Stromal cell of bone marrow (primary cell): ENCODE data around the gene ANKRD40CL.
"Not testable (repeated sequence)": the region's sequence is repeated elsewhere in the genome, so short reads cannot be mapped to it uniquely, and the experiment has no call there.

ENCODE experiments used
- DNase-seq: peaks from one replicate; pipeline ENCODE4 v3.0.0-alpha.2; 2012; ENCODE audit warnings: low read depth

Gene ANKRD40CL, protein sequence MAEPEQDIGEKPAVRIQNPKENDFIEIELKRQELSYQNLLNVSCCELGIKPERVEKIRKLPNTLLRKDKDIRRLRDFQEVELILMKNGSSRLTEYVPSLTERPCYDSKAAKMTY

GRCh38 chr17:50767446-50767845 is at the start of gene ANKRD40CL:
ANKRD40CL (minus strand) TSS chr17:50767518; CDS start chr17:50766913, 605 bp downstream.
- DNase-seq, result no peak

DNA sequence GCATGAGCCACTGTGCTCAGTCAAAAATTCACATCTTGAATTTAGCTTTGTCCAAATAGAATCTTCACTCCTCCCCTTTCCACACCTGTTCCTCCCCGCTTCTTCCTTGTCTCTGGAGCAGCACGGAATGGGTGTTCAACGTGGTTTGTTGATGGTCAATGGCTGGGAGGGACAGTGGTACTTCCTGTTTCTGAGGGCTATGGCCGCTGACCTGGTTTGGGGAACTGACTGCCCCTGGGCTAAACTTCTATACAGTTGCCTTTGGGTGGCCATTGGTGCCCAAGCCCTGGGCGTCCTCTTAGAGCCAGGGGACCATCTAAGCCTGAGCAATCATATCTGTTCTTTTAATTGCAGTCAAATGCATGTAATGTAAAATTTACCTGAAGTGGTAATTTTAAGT is 49.0 kb upstream of the ANKRD40CL start:
- DNase-seq, result no peak

GRCh38 chr17:50815400-50815799 is 48.1 kb upstream of the ANKRD40CL start:
- DNase-seq, result no peak

- no peak for DNase-seq
These were observed 46.3 kb upstream of the ANKRD40CL start for GRCh38 chr17:50813583-50813982.

DNA sequence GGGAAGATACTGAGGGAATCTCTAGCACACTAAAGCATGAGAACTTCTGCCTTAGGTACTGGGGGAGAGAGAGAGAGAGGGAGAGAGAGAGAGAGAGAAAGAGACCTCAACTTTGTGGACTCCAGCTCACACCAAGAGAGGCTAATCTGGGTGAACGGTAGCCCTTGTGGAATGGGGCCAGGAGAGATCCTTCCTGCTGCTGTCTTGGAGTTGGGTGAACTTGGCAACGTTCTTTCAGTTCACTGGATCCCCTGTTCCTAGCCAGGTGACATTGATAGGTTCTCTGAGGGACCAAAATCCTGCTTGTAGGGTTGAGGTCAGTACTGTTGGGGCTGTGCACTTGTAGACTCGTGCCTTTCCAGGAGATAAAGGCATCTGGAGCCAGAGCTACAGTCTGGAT is 41.6 kb upstream of the ANKRD40CL start:
- DNase-seq, result no peak

DNA sequence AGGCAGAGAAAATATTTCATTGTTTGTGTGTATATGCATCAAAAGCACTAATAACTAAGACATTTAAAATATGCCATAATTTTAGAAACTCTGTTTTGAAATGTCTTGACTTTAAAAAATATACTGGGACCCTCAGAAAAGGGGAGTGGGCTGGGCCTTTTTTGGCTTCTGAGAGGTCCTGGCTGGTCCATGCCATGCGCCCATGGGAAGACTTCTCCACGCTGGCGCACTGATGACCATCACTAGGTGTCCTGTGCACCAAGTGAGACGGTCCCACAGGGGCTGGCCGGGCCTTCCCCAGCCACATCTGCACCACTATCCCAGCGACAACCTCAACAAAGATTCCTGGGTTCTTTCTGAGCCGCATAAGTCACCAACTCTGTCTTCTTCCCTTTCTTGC is 41.1 kb upstream of the ANKRD40CL start:
- no peak for DNase-seq

- DNase-seq, result no peak
These were observed 40.4 kb upstream of the ANKRD40CL start for GRCh38 chr17:50807675-50808074.

DNA sequence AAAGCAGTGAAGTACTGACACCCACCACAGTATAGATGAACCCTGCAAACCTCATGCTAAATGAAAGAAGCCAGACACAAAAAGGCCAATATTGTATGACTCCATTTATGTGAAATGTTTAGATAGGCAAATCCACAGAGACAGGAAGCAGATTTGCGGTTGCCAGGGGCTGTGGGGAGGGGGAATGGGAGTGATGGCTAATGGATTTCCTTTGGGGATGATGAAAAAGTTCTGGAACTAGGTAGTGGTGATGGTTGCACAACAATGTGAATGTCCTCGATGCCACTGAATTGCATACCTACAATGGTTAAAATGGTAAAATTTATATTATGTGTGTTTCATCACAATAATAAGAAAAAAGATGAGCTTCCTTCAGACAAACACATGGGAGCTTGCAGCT is 39.7 kb upstream of the ANKRD40CL start:
- DNase-seq, result no peak

DNA sequence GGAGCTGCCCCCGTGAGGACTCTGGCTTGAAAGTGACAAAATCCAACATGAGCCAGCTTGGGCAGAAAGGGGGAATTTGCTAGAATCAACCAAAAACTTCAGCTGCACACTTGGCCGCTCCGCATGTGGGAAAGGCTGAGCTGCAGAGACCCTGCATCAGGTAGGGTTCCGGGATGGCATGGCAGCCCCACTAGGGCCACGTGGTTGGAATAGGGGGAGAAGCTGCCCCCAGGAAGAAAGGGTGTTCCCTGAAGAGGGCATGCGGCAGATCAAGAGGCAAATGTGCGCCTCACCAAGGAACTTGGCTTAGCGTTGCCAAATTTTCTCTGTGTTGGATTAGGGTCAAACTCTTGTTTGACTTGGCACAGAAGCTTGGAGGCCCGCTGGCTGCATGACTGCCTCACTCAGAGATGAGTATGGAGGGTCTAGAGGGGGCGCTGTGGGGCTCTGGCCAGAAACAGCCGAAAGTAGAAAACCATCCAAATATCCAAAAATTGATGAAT is 38.9 kb upstream of the ANKRD40CL start:
- DNase-seq, result no peak

DNA sequence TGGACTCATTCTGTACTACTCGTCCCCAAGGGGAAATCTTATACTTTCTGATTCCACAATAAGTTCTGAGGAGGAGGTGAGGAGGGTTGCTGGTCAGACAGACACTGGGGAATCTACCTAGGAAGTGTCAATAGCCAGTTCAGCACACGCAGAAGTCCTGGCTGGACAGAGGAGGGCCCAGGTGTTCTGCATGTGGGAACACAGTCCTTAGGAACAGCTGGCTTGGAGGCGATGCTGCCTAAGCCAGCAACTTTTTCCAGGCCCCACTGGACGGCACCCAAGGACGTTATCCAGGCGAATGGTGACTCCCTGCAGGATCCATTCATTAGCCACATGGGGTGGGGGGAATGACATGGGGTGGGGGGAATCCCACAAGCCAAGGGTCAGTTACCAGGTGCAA is 38.2 kb upstream of the ANKRD40CL start:
- no peak for DNase-seq

DNA sequence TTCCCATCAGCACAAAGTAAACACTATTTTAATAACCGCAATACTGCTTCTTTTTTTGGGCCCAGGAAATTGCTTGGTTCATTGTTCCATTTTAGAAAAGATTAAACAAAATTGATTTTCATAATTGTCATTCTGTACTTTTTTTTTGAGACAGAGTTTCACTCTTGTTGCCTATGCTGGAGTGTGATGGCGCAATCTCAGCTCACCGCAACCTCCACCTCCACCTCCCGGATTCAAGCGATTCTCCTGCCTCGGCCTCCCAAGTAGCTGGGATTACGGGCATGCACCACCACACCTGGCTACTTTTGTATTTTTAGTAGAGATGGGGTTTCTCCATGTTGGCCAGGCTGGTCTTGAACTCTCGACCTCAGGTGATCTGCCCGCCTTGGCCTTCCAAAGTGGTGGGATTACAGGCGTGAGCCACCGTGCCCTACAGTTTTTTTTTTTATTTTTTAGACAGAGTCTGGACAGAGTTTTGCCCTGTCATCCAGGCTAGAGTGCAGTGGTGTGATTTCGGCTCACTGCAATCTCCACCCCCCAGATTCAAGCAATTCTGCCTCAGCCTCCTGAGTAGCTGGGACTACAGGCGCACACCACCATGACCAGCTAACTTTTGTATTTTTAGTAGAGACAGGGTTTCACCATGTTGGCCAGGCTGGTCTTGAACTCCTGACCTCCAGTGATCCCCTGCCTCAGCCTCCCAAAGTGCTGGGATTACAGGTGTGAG is 37.6 kb upstream of the ANKRD40CL start:
- DNase-seq, result not testable (repeated sequence)

GRCh38 chr17:50803676-50804075 is 36.4 kb upstream of the ANKRD40CL start:
- DNase-seq, result no peak

- no peak for DNase-seq
These were observed 35.6 kb upstream of the ANKRD40CL start for GRCh38 chr17:50802609-50803571.

- no peak for DNase-seq
These were observed 32.9 kb upstream of the ANKRD40CL start for GRCh38 chr17:50800196-50800700.

GRCh38 chr17:50799582-50799981 is 32.3 kb upstream of the ANKRD40CL start:
- no peak for DNase-seq

DNA sequence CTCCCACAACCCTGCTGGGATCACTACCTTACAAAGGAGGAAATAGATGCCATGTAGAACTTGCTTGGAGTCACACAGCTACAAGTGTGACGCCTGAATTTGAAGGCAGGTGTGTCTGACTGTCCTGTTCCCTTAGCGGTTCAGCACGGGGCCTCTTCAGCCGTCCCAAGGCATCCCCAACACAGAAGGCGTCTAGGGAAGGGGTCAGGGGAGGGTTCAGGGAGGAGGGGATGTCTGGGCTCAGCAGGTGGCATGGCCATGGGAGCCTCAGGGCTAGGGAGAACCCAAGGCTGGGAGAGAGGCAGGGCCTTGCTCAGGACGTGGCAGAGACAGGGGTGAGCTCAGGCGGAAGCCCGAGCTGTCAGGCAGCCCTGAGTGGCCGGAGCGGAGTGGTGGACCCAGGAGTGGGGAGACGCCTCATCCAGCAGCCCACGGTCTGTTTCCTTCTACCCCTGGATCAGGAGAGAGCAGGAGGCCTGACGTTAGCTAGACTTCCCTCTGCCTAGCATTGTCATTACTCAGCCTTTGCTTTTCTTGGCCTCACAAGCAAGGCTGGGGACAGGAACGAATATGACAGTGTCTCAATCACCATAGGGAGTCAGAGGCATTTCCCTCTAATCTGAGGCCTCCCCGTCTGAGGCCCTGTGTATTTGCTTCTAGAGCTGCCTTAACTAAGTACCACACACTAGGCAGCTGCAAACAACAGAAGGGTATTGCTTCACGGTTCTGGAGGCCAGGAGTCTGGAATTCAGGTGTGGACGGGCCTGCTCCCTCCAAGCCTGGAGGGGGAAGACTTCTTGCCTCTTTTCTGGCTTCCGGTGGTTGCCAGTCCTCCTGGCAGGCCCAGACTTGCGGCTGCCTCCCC is 31.3 kb upstream of the ANKRD40CL start:
- no peak for DNase-seq

GRCh38 chr17:50797135-50797810 is 30.0 kb upstream of the ANKRD40CL start:
- DNase-seq, result no peak

DNA sequence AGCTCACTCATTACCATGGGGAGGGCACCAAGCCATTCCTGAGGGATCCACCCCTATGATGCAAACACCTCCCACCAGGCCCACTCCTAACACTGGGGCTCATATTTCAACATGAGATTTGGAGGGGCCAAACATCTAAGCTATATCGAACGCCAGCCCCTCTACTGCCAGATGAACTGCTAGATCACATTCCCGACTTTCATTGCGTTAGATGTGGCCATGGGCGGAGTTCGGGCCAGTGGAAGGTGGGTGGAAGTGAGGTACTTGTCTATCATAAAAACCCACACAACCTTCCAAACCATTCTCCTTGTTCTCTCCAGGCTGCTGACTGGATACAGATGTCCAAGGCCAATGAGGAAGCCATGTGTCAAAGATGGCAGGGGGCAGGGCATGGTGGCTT is 27.0 kb upstream of the ANKRD40CL start:
- DNase-seq, result no peak

DNA sequence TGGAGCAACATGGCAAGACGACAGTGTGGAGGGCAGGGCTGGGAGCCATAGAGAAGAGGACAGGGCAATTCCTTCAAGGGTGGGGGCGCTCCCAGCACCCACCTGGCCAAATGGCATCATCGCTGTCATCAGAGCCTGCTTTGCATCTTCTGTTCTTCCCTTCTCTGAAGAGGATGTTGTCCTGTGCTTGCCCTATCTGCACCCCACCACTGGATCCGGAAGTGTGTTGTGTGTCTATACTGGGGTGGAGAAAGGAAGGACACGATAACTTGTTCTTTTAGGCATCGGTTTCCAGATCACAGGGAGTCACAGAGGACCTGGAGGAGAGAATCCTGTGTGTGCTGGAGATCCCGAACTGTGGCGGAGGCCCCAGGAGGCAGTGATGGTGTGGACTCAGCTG is 25.7 kb upstream of the ANKRD40CL start:
- no peak for DNase-seq

GRCh38 chr17:50792132-50792531 is 24.8 kb upstream of the ANKRD40CL start:
- DNase-seq, result no peak

DNA sequence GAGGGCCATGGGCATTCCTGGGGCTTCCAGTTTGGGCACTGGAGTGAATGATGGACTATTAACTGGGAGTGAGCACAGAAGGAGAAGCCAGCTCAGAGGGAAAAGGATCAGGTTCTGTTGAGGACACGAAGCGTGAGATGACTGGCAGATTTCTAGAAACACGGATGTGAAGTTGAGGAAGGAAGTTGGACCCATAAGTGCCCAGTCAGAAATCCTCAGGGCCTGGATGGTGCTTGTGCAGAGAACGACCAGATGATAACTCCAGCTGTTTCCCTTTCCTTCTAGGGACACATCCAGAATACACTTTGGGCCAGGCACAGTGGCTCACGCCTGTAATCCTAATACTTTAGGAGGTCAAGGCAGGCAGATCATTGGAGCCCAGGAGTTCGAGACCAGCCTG is 23.3 kb upstream of the ANKRD40CL start:
- no peak for DNase-seq
